Activated CD4-positive, alpha-beta T cell treated with anti-CD3 and anti-CD28 coated beads, Interleukin-2, amount 50 U/mL, for 1 hour (primary cell): ENCODE results near the gene NUMB.
"Not testable (repeated sequence)": the region's sequence is repeated elsewhere in the genome, so short reads cannot be mapped to it uniquely, and the experiment has no call there.

Experiments used
- DNase-seq: peaks from one replicate; pipeline ENCODE4 v3.0.0-alpha.2; 2020

The NUMB gene

GRCh38 chr14:73463411-73463810 lies 5.1 kb upstream of the NUMB start:
- DNase-seq: no peak

- DNase-seq: no peak
Observed at GRCh38 chr14:73462815-73463214, 4.5 kb upstream of the NUMB start.

DNA sequence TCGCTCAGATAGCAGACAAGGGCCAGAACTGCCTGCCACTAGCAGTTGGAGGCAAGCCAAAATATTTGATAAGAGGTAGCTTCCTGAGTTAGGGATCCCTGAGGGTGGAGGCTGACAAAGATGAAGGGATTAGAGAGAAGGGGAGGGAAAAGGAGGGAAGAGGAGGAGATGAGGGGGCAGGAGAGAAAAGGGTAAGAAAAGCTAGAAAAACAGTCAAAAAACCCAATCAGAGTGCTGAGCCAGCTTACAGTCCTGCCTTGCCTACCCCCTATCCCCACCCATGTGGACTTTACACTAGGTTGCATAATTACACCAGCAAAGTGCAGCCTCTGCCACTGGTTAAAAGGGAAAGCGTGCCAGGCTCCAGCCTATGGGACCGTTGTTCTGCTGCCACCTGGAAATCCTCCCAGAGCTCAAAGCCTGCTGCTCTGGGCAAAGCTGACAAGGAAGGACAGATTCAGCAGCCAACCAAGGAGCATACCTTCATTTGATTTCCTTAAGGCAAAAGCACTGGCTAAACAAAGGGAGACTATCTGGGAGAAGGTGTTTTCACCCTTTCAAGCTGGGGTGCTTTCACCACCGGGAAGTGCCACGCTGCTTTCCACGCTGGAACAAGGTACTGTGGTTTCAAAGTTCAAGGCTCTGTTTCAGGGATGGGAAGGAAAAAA lies 3.8 kb upstream of the NUMB start:
- no peak for DNase-seq

DNA sequence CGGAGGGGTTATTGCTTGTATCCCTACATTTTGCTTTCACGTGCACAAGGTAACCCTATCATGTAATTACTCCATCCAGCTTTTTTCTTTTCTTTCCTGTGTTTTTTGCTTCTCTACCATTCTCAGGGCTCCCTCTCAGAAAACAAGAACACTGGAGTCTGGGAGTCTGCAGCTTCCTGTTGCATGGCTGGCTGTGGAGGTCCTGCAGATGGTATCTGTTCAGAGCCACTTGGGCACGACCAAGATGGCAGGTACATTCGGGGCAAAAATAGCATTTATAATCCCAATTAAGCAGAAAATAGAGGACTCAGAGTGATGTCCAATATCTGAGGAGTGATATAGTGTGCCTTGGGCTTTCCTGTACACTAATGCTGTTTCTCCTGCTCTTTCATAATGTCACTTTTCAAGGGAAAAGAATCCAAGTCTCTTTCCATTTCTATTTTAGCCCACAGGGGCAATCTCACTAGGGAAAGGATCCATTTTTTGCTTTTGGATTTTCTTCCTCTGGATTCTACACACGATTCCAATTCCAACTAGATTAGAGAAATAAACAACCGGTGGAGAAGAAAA lies 3.2 kb upstream of the NUMB start:
- no peak for DNase-seq

DNA sequence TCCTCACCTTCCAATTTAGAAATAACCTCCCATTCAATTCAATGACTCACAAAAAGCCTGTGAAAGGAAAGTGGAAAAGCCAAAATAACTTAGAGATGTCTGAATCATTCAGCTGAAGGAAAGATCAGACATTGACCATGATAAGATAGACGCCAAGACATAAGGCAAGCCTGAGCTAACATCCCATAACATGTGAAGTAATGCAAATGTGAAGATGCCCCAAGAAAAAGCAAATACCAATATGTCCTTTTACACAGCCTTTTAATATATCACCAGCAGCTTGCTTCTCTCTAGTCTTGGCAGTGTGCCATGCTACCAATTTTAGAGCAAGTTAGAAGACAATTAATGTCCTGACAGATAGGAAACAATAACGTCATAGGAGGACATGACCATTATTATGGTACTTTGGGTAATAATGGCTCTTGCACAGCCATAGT lies 2.4 kb upstream of the NUMB start:
- DNase-seq: no peak

- DNase-seq: no peak
Observed at GRCh38 chr14:73459959-73460358, 1.6 kb upstream of the NUMB start.

DNA sequence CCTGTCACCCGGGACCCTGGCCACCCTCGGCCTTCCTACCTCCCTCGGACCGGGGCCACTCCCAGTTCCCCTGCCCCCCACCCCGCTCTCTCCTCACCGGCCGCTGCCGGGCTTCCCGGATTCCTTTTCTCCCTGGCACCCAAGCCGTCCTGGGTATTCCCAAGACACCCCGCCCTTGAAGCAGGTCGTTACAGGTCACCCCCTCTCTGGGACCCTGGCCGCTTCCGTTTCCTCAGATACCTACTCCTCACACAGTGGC lies 493 bp downstream of the NUMB start:
- peak; percentile 7 for DNase-seq

DNA sequence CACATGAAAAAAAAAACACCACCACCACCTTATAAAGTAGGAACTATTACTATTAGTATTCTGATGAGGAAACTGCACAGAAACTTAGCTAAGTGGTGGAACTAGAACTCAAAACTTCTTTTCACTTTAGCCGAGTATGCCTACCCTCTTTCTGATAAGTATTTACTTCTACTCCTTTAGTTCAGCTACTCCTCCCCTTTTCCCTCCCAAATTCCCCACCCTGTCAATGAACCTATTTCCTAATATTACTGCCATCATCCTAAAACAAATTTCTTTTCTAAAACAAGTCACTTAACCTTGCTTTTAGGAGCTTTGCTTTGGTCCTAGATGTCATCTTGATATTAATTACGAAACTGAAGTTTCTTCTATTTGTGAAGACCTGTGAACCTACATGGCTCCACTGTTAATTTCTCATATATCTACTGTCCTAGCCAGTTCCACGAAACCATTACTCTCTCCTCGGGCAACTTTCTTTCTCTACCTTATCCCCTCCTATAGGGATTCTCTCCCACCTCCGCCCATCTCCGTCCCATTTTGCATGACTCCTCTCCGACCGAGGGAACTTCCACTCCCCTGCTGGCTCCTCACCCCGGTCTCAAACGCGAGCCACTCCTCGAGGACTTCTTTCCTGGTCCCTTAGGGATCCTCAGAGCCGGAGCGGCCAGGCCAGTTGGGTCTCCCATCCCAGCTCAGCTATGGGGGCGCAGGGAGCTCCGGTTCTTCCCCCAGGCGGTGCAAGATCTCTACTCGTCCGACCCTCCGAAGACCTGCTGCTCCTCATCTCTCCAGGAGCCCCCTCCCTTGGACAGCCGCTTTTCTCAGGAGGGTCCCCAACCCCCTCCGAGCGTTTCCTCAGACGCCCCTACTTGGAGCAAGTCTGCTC lies 1.1 kb downstream of the NUMB start:
- DNase-seq: no peak

GRCh38 chr14:73455294-73455693 lies 3.1 kb downstream of the NUMB start:
- DNase-seq: no peak

- no peak for DNase-seq
Observed at GRCh38 chr14:73452341-73453186, 5.8 kb downstream of the NUMB start.

DNA sequence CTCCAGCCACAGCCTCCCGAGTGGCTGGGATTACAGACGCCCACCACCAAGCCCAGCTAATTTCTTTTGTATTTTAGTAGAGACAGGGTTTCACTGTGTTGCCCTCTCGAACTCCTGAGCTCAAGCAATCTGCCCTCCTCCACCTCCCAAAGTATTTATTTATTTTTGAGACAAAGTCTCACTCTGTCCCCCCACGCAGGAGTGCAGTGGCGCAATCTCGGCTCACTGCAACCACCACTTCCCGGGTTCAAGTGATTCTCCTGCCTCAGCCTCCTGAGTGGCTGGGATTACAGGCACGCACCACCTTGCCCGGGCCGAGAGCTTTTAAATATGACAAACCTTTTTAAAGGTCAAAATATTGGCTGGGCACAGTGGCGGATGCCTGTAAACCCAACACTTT lies 14.6 kb downstream of the NUMB start:
- DNase-seq: no peak

GRCh38 chr14:73441286-73441685 lies 17.1 kb downstream of the NUMB start:
- no peak for DNase-seq

DNA sequence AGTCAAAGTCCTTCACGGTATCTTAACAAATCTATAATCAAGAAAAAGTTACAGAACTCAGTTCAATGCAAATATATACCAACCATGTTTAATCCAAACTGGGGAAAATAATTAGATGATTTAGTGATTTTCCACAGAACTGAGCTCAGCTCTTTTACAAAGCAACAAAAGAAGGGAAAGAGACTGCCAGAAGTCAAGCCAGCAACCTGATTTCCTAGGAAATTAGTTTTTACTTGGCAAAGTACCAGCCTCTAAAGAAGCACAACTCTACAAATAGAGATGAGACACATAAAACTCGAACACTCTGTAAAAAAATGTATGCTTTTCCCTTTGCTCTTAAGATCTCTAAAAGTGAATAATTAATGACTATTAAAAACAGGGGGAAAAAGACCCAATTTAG lies 19.4 kb downstream of the NUMB start:
- DNase-seq: no peak

- DNase-seq: no peak
Observed at GRCh38 chr14:73437206-73437605, 21.1 kb downstream of the NUMB start.

DNA sequence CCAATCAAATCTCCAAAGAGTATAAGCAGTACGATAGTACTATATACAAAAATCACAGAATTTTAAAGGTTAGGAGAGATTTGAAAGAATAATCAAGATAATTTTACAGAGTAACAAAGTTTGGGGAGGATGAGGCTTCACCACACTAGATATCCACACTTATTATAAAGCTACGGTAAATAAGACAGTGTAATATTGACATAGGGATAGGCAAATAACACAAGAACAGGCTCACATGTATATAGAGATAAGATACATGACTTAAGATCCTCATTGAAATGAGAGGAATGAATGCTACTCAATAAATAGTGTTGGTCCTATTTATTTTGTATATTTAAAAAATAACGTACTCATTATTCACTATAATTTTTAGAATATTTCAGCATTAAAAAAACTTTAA lies 26.2 kb downstream of the NUMB start:
- DNase-seq: no peak

DNA sequence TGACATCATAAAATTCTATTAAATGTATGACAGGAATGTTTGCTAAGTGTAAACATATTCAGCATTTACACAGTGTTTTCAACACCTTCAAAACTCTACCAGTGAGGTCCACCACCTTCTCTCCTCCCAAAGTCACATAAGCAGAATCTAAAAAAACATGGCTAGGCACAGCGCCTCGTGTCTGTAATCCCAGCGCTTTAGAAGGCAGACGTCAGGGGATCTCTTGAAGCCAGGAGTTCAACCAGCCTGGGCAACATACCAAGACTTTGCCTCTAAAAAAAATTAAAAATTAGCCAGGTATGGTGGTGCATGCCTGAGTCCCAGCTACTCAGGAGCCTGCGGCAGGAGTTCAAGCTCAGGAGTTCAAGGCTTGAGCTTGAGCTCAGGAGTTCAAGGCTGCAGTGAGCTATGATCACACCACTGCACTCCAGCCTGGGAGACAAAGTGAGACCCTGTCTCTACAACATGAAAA lies 30.0 kb downstream of the NUMB start:
- DNase-seq: no peak

DNA sequence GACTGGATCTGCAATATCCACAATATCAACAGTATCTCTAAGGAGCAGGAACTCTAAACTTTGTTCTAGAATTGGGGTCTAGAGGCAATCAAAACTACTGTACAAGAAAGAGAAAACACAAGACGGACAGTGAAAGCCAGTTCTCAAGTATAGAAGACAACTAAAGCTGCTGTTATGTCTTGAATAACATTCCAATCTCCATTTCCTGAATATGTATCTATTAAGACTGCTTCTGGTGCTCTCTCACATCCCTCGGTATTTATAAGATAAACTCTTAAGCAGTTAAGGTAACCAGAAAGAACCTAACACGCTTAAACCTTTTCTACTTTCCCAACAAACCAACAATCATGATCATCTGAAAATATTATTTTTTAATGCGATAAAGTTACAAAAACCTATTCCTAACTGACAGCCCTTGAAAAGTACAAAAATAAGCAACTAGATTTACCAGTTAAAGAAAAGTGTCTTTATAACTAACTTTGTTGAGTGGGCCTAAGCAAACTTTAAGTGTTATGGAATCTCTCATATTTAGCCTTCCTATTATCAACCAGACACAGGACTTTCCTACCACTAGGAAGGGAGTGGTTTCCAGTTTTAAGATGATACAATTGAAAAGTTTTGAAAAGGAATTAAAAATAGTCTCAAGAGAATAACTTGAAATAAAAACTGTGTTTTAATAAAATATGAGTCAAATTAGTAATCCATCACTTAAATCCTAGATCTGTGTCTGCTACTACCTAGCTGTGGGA lies 30.7 kb downstream of the NUMB start:
- DNase-seq: no peak

- no peak for DNase-seq
Observed at GRCh38 chr14:73426877-73427276, 31.5 kb downstream of the NUMB start.

- DNase-seq: no peak
Observed at GRCh38 chr14:73424453-73424852, 33.9 kb downstream of the NUMB start.

DNA sequence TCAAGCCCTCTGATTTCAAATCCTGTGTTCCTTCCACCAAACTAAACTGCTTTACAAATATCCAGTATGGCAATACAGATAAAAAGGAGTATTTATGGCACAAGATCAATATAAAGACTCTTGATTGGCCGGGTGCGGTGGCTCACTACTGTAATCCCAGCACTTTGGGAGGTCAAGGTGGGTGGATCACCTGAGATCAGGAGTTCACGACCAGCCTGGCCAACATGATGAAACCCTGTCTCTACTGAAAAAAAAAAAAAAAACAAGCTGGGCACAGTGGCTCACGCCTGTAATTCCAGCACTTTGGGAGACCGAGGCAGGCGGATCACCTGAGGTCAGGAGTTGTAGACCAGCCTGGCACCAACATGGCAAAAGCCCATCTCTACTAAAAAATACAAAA lies 35.3 kb downstream of the NUMB start:
- not testable (repeated sequence) for DNase-seq

- DNase-seq: no peak
Observed at GRCh38 chr14:73422515-73422914, 35.8 kb downstream of the NUMB start.

- DNase-seq: no peak
Observed at GRCh38 chr14:73418227-73418626, 40.1 kb downstream of the NUMB start.

- DNase-seq: not testable (repeated sequence)
Observed at GRCh38 chr14:73406248-73406647, 52.1 kb downstream of the NUMB start.
